Ishikawa (cell line): ENCODE data around the gene SCTR.

Experiments used
- CEBPB ChIP-seq: IDR thresholded peaks from 2 replicates; pipeline ENCODE4 v1.6.1; 2012
- CREB1 ChIP-seq: IDR thresholded peaks from 2 replicates; pipeline ENCODE4 v1.6.1; 2012; ENCODE audit warnings: low read depth
- EGR1 ChIP-seq: IDR thresholded peaks from 2 replicates; pipeline ENCODE4 v1.6.1; 2012
- EP300 ChIP-seq: IDR thresholded peaks from 2 replicates; pipeline ENCODE4 v1.6.1; 2012; ENCODE audit warnings: borderline replicate concordance
- NFIC ChIP-seq: IDR thresholded peaks from 2 replicates; pipeline ENCODE4 v1.6.1; 2012
- RAD21 ChIP-seq: IDR thresholded peaks from 2 replicates; pipeline ENCODE4 v1.6.1; 2012; ENCODE audit warnings: low read depth
- TAF1 ChIP-seq: IDR thresholded peaks from 2 replicates; pipeline ENCODE4 v1.6.1; 2012; ENCODE audit warnings: low read depth, mild to moderate bottlenecking
- TEAD4 ChIP-seq: IDR thresholded peaks from 2 replicates; pipeline ENCODE4 v1.6.1; 2012
- YY1 ChIP-seq: IDR thresholded peaks from 2 replicates; pipeline ENCODE4 v1.6.1; 2012; ENCODE audit warnings: low read depth
- TF ChIP-seq, protein P1 (sequence below): IDR thresholded peaks from 2 replicates; pipeline ENCODE4 v1.6.1; 2012
- TF ChIP-seq, protein P2 (sequence below): IDR thresholded peaks from 2 replicates; pipeline ENCODE4 v1.6.1; 2012

DNA sequence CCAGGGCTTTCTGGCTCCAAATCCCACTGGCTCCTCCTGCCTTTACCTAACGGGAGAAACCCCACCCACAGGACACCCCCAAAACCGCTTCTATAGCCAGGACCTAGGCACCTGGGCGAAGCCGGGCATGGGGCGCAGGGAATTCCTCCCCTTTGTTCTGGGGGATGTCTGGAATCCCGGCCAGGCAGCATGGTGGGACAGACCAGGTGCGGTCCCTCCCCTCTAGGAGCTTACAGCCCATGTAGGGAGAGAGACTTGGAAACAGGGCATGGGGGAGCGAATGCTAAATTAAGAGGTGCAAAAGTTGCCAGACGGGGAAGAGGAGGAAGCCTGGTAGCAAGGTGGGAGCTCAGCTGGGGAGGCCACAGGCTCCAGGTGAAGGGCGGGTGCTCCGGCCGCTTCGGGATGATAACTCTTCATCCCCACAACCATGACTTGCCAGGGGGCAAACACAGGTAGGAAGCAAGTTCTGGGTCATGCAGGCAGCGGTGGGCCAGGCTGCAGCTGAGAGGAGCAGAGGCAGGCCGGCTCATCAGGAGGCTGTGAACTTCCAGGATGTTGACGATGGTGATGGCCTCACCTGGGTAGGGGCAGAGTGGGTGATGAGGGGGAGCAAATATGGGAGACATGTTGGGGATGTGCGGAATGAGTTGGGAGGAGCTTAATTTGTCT, 91.3 kb downstream of the SCTR start:
- no peak for TF ChIP-seq TEAD4
- TF ChIP-seq, protein P1, sequence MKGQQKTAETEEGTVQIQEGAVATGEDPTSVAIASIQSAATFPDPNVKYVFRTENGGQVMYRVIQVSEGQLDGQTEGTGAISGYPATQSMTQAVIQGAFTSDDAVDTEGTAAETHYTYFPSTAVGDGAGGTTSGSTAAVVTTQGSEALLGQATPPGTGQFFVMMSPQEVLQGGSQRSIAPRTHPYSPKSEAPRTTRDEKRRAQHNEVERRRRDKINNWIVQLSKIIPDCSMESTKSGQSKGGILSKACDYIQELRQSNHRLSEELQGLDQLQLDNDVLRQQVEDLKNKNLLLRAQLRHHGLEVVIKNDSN = no peak
- no peak for TF ChIP-seq CREB1
- TF ChIP-seq YY1 = no peak
- TF ChIP-seq NFIC = no peak
- no peak for TF ChIP-seq RAD21
- TF ChIP-seq TAF1 = no peak
- TF ChIP-seq EGR1 = no peak
- TF ChIP-seq, protein P2, sequence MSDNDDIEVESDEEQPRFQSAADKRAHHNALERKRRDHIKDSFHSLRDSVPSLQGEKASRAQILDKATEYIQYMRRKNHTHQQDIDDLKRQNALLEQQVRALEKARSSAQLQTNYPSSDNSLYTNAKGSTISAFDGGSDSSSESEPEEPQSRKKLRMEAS = no peak
- TF ChIP-seq EP300 = no peak
- TF ChIP-seq CEBPB = no peak
